Sigmoid colon (tissue), 7 donors: ENCODE data around the gene NMRAL1. TPM values are rescaled to one million over a fixed set of nuclear protein-coding genes. Genes with fewer than 3 reads are reported as not detected.

Source experiments
- DNase-seq: peaks from one replicate; pipeline ENCODE4 v3.0.0-alpha.2; 2019
- H3K27ac ChIP-seq, 4 donors: fragments of 200-600 bp; sonication (generic); one replicate each; pipeline ENCODE4 v1.5.1; 2016 to 2019; ENCODE audit warnings: mild to moderate bottlenecking in 1 of 4
- H3K27me3 ChIP-seq, 3 donors: fragments of 200-600 bp; sonication (generic); one replicate each; pipeline ENCODE4 v1.5.1; 2019; ENCODE audit warnings: mild to moderate bottlenecking in 1 of 3
- H3K36me3 ChIP-seq, 4 donors: fragments of 200-600 bp; sonication (generic); one replicate each; pipeline ENCODE4 v1.5.1; 2016 to 2019
- H3K4me1 ChIP-seq, 4 donors: fragments of 200-600 bp; sonication (generic); one replicate each; pipeline ENCODE4 v1.5.1; 2017 to 2019
- H3K4me3 ChIP-seq, 4 donors: fragments of 200-600 bp; sonication (generic); one replicate each; pipeline ENCODE4 v1.5.1; 2017 to 2019; ENCODE audit warnings: mild to moderate bottlenecking in 2 of 4, moderate library complexity in 1 of 4
- H3K9me3 ChIP-seq, 4 donors: fragments of 200-600 bp in 3 of 4; sonication (generic) in 3 of 4; one replicate each; pipeline versions ENCODE4 v1.5.1 to v1.6.1; 2013 to 2019
- CTCF ChIP-seq, 4 experiments: fragments of 450-650 bp in 3 of 4; fragments of 200-600 bp in 1 of 4; IDR thresholded peaks; one replicate each; pipeline ENCODE4 v1.5.1; 2016 to 2019; ENCODE audit warnings: antibody characterized with exemption in 4 of 4, mild to moderate bottlenecking in 3 of 4, moderate library complexity in 2 of 4
- EP300 ChIP-seq, 4 donors: sonication (generic); formaldehyde crosslinking; IDR thresholded peaks; one replicate each; pipeline ENCODE4 v1.6.1; 2017; ENCODE audit warnings: antibody characterized with exemption in 4 of 4
- POLR2A ChIP-seq, 2 donors: fragments of 450-650 bp; IDR thresholded peaks; one replicate each; pipeline ENCODE4 v1.6.1; 2016; ENCODE audit warnings: antibody characterized with exemption in 2 of 2, mild to moderate bottlenecking in 2 of 2, moderate library complexity in 2 of 2
- POLR2AphosphoS5 ChIP-seq, 4 donors: sonication (generic); formaldehyde crosslinking; IDR thresholded peaks; one replicate each; pipeline ENCODE4 v1.6.1; 2017; ENCODE audit warnings: antibody characterized with exemption in 4 of 4
- WGBS, 2 donors: extraction: QIAGEN DNeasy Blood & Tissue Kit; methylation state at CpG; one replicate each; pipeline ENCODE4 v1.1.7; 2013; 5-methylcytosine and 5-hydroxymethylcytosine counted together
- intact Hi-C: fragments of 100-400 bp; cut with DNase I; formaldehyde crosslinking; loops from one replicate; pipeline ENCODE4 v1.15.1; 2023
- polyA plus RNA-seq, 3 donors: library from polyadenylated mRNA; stranded (reverse); fragments of 200-250 nt; gene quantifications; one replicate each; pipeline ENCODE4 v1.2.3, GENCODE V29; 2013
- total RNA-seq, 4 donors: library from RNA; depleted of rRNA; stranded (reverse); fragments of >200 nt; gene quantifications; one replicate each; pipeline ENCODE4 v1.1.0, GENCODE V29; 2016
- donor health status: healthy with polysubstance abuse.
- donor health status: Bipolar disorder and iron deficiency.
- donor health status: healthy.

Gene NMRAL1
- total and polyA plus RNA-seq, 7 donors, result 24.8 to 62.3 (median 46.8) TPM

DNA sequence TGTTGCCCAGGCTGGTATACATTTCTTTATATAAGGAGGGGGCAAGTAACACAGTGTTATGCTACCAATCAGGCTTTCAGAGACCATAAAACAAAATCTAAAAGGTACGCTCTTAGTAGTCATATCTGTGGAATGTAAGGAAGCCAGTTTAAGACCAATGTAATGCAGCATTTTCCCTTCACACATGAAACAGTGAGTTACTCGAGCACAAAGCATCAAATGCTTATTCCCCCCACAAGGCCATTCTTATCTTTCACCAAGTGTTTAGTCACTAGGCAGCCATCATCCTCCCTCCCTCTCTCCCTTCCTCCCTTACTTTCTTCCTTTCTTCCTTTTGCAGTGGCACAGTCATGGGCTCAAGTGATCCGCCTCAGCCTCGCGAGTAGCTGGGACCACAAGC, 14.6 kb upstream of the NMRAL1 start:
- H3K36me3 ChIP-seq, result peaks cover 0 to 28% (median 5%) of the 10 kb centered on the region in 4 donors
- intact Hi-C loops, result no loop called here
- 86 to 97% methylated on average over 5 of the region's 5 CpGs for WGBS, 2 donors
- H3K27ac ChIP-seq, result no peak overlapping the region
- no peak overlapping the region for H3K4me3 ChIP-seq
- no peaks in the 10 kb centered on the region for H3K27me3 ChIP-seq
- H3K9me3 ChIP-seq, result no peaks in the 10 kb centered on the region
- TF ChIP-seq POLR2A (IDR thresholded peaks at IDR 0.05) (no peak), POLR2AphosphoS5 (IDR thresholded peaks at IDR 0.05) (no peak), EP300 (IDR thresholded peaks at IDR 0.05) (no peak), CTCF (IDR thresholded peaks at IDR 0.05) (no peak)
- H3K4me1 ChIP-seq, result peaks cover 0 to 4% (median 0%) of the 10 kb centered on the region in 4 donors
- no peak for DNase-seq

DNA sequence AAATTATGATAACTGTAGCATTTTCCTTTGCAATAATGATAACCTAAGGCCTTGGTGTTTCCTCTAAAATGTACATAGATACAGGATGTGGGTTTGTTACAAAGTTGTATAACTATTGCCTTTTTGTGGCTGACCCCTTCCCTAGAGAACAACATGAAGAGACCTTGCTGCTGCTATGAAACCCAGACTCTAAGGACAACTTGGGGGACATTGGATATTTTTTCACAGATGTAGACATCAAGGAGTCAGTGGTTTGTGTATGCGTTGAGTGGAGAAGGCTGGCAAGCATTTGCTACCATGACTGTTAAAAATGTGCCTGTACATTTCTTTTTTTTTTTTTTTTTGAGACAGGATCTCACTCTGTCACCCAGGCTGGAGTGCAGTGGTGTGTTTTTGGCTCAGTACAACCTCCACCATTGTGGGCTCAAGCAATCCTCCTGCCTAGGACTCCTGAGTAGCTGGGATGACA, 14.1 kb upstream of the NMRAL1 start:
- no peaks in the 10 kb centered on the region for H3K27me3 ChIP-seq
- TF ChIP-seq POLR2A (IDR thresholded peaks at IDR 0.05) (no peak), POLR2AphosphoS5 (IDR thresholded peaks at IDR 0.05) (no peak), CTCF (IDR thresholded peaks at IDR 0.05) (no peak), EP300 (IDR thresholded peaks at IDR 0.05) (no peak)
- peaks cover 0 to 4% (median 0%) of the 10 kb centered on the region in 4 donors for H3K4me1 ChIP-seq
- H3K36me3 ChIP-seq, result peaks cover 0 to 28% (median 5%) of the 10 kb centered on the region in 4 donors
- no peaks in the 10 kb centered on the region for H3K9me3 ChIP-seq
- DNase-seq, result no peak
- intact Hi-C loops, result no loop called here
- no peak overlapping the region for H3K4me3 ChIP-seq
- no peak overlapping the region for H3K27ac ChIP-seq
- WGBS, 2 donors, result 54 to 89% methylated on average over 1 of the region's 1 CpG

DNA sequence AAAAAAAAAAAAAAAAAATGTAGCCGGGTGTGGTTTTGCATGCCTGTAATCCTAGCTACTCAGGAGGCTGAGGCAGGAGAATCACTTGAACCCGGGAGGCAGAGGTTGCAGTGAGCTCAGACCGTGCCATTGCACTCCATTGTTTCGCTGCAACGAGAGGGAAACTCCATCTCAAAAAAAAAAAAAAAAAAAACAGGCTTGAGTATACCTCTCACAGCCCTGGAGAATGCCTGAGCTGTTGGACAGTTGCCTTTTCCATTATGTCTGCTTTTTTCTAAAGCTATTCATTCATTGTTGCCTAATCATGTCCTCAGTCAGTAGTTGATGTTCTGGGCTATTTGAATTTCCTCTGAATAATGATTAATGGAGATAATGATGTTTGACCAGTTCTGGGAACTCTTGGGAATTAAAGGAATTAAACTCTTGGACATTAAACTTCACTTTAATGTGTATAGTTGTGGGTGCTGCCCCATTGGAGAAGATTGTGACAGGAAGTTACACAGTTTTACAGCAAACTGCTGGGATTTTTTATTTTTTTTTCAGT, 13.6 kb upstream of the NMRAL1 start:
- H3K4me3 ChIP-seq, result no peak overlapping the region
- WGBS, 2 donors, result 72 to 78% methylated on average over 5 of the region's 5 CpGs
- no peaks in the 10 kb centered on the region for H3K9me3 ChIP-seq
- intact Hi-C loops, result no loop called here
- H3K36me3 ChIP-seq, result peaks cover 0 to 28% (median 5%) of the 10 kb centered on the region in 4 donors
- H3K27ac ChIP-seq, result no peak overlapping the region
- TF ChIP-seq POLR2A (IDR thresholded peaks at IDR 0.05) (no peak), CTCF (IDR thresholded peaks at IDR 0.05) (no peak), EP300 (IDR thresholded peaks at IDR 0.05) (no peak), POLR2AphosphoS5 (IDR thresholded peaks at IDR 0.05) (no peak)
- H3K27me3 ChIP-seq, result no peaks in the 10 kb centered on the region
- DNase-seq, result no peak
- peaks cover 0 to 4% (median 0%) of the 10 kb centered on the region in 4 donors for H3K4me1 ChIP-seq

DNA sequence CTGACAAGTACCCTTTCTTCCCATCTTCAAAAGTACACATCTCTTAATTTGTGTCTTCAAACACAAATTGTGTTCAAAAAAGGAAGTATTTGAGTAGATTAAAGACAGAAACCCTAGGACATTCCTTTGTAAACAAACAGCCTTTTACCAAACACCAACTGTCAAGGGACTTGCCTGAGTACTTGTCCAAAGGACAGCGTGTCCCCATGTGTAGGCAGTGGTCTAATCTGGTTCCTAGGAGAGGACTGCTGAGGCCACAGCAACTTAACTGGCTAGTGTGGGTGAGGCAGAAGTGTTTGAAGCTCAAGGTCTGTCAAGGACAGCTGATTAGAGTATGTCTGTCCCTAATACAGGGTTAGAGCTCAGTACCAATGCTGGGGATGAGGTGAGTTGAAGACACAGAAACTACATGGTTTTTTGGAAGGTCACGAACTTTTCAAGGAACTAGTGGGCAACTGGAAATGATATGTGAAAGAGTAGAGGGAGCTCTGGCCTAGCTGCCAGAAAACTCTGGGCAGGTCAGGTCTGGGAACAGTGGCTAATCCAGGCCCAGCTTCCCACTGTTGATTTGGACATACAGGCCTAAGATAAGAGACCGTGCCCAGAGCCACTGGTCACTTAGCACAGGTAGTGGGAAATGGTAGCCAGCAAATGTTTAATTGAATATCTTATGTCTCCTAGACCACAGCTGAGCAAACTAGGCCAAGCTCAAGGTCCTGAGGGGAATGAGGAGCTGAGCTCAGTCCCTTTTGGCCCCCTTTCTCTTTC, 11.9 kb upstream of the NMRAL1 start:
- peaks cover 0 to 4% (median 0%) of the 10 kb centered on the region in 4 donors for H3K4me1 ChIP-seq
- peaks cover 0 to 28% (median 5%) of the 10 kb centered on the region in 4 donors for H3K36me3 ChIP-seq

More for the DNA sequence above, 11.9 kb upstream of the NMRAL1 start:
- WGBS, 2 donors, result 94 to 98% methylated on average over 3 of the region's 3 CpGs
- intact Hi-C loops, result no loop called here
- no peak overlapping the region for H3K4me3 ChIP-seq
- no peak for DNase-seq
- no peak for TF ChIP-seq CTCF (IDR thresholded peaks at IDR 0.05)
- peak in 1 of 4 donors; percentile 14 for TF ChIP-seq EP300 (IDR thresholded peaks at IDR 0.05)
- TF ChIP-seq POLR2AphosphoS5 (IDR thresholded peaks at IDR 0.05), result peak in 1 of 4 donors; percentile 17
- TF ChIP-seq POLR2A (IDR thresholded peaks at IDR 0.05), result no peak
- no peaks in the 10 kb centered on the region for H3K9me3 ChIP-seq
- H3K27ac ChIP-seq, result peak overlapping the region in 3 of 4 donors; percentile 15 to 47 (median 18)
- H3K27me3 ChIP-seq, result no peaks in the 10 kb centered on the region
